OCI-LY7 (cell line): Measurements from ENCODE around the gene CNIH2.

ENCODE experiments used
- CTCF ChIP-seq: fragments of 200-600 bp; sonication (generic); conservative IDR thresholded peaks from 2 replicates; pipeline ENCODE4 v1.5.1; 2014; ENCODE audit warnings: mild to moderate bottlenecking, antibody characterized with exemption, low read length, moderate library complexity, mixed read lengths
- EZH2phosphoT487 ChIP-seq: fragments of 200-600 bp; sonication (generic); IDR thresholded peaks from 2 replicates; pipeline ENCODE4 v1.6.1; 2018; ENCODE audit warnings: low read depth, borderline replicate concordance, mild to moderate bottlenecking, mixed run types, antibody characterized with exemption, low read length, moderate library complexity, mixed read lengths

DNA sequence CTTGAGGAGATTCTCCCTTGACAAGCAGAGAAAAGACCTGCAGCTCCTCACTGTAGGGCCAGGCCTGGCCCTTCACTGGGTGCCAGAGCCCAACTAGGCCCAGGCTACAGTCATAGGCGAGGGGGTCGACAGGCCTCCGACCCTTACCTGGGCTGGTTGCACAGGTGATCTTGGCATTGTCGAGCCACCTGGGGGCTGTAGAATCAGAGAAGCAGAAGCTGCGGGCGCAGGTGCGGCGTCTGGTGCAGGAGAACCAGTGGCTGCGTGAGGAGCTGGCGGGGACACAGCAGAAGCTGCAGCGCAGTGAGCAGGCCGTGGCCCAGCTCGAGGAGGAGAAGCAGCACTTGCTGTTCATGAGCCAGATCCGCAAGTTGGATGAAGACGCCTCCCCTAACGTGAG, 16.4 kb upstream of the CNIH2 start:
- TF ChIP-seq CTCF (no peak), EZH2phosphoT487 (no peak)
